ENCODE data around the gene CMIP.

The CMIP gene

GRCh38 chr16:81756615-81757356 is 312.2 kb downstream of the CMIP start:
- Histone ChIP-seq H3K27ac (no peak overlapping the region), H3K27me3 (peaks cover 0 to 6% of the 10 kb centered on the region in 2 donors), H3K4me1 (no peaks in the 10 kb centered on the region), H3K36me3 (no peaks in the 10 kb centered on the region), H3K4me3 (no peak overlapping the region), H3K9me3 (no peaks in the 10 kb centered on the region)
- no peak for TF ChIP-seq CTCF (IDR thresholded peaks at IDR 0.05)
- DNase-seq = no peak
- intact Hi-C loops (cut with DNase I; ENCODE audit: low total_unique reads) = no loop called here

DNA sequence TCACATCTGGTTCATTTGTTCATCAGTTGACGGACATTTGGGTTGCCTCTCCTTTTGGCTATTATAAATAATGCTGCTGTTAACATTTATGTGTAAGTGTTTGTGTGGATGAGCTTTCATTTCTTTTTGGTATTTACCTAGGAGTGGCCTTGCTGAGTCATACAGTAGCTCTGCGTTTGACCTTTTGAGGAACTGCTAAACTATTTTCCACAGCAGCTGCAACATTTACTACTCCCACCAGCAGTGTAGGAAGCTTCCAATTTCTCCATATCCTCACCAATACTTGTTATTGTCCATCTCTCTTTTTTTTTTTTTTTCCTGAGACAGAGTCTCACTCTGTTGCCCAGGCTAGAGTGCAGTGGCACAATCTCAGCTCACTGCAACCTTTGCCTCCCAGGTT is 313.8 kb downstream of the CMIP start:
- Histone ChIP-seq H3K27ac (no peak overlapping the region), H3K4me3 (no peak overlapping the region), H3K27me3 (peaks cover 0 to 3% of the 10 kb centered on the region in 2 donors), H3K9me3 (no peaks in the 10 kb centered on the region), H3K4me1 (no peaks in the 10 kb centered on the region), H3K36me3 (no peaks in the 10 kb centered on the region)
- no peak for DNase-seq
- no peak for TF ChIP-seq CTCF (IDR thresholded peaks at IDR 0.05)
- intact Hi-C loops (cut with DNase I; ENCODE audit: low total_unique reads) = no loop called here
